ENCODE results near the gene C16orf74. TPM values are rescaled to one million over a fixed set of nuclear protein-coding genes. Genes with fewer than 3 reads are reported as not detected.

Gene C16orf74
- total and polyA plus RNA-seq, 2 experiments from 2014 or later, result 5.3 to 7.8 TPM

GRCh38 chr16:85680352-85680944 is 70.4 kb downstream of the C16orf74 start:
- Histone ChIP-seq H3K9me3 (ENCODE audit: low read depth) (no peaks in the 10 kb centered on the region), H2AFZ (no peak overlapping the region), H3K27me3 (no peaks in the 10 kb centered on the region), H3K27ac (no peak overlapping the region), H4K20me1 (ENCODE audit: insufficient read depth, poor library complexity, severe bottlenecking) (no peaks in the 10 kb centered on the region), H3K4me2 (no peak overlapping the region), H3K4me3 (no peak overlapping the region), H3K79me2 (no peaks in the 10 kb centered on the region), H3K9me2 (replicated peaks; ENCODE audit: insufficient read depth) (no peaks in the 10 kb centered on the region), H3K4me1 (ENCODE audit: insufficient read depth) (peaks cover 6% of the 10 kb centered on the region), H3K36me3 (replicated peaks; ENCODE audit: insufficient read depth, low read depth) (no peaks in the 10 kb centered on the region)
- 94% methylated on average over 6 of the region's 6 CpGs for WGBS (ENCODE audit: low lambda C conversion rate, missing lambda C conversion rate)
- DNase-seq (ENCODE audit: low spot score), result no peak
- TF ChIP-seq, protein P1, sequence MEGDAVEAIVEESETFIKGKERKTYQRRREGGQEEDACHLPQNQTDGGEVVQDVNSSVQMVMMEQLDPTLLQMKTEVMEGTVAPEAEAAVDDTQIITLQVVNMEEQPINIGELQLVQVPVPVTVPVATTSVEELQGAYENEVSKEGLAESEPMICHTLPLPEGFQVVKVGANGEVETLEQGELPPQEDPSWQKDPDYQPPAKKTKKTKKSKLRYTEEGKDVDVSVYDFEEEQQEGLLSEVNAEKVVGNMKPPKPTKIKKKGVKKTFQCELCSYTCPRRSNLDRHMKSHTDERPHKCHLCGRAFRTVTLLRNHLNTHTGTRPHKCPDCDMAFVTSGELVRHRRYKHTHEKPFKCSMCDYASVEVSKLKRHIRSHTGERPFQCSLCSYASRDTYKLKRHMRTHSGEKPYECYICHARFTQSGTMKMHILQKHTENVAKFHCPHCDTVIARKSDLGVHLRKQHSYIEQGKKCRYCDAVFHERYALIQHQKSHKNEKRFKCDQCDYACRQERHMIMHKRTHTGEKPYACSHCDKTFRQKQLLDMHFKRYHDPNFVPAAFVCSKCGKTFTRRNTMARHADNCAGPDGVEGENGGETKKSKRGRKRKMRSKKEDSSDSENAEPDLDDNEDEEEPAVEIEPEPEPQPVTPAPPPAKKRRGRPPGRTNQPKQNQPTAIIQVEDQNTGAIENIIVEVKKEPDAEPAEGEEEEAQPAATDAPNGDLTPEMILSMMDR (IDR thresholded peaks at IDR 0.05; ENCODE audit: poor library complexity), result no peak
- TF ChIP-seq EZH2phosphoT487 (IDR thresholded peaks at IDR 0.05; ENCODE audit: low read depth, severe bottlenecking, unreplicated experiment) (no peak), EZH2 (IDR thresholded peaks at IDR 0.05; ENCODE audit: borderline replicate concordance) (no peak)

DNA sequence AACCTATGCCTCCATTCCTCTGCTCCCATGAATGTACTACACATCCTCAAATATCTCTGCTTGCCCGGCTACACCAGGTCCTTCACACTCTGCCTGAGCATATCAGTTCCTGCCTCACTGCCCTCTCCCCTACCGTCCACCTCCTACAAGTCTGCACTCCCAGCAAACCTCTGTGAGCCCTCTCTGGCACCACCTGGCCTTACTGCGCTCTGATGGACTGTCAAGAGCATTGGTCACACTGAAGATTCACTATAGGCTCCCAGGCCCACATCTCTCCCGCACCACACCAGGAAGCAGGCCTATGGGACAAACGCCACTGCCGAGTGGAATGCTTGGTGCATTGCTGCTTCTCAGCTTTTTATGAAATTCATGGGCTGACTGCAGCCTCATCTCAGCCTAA is 71.0 kb downstream of the C16orf74 start:
- Histone ChIP-seq H3K79me2 (no peaks in the 10 kb centered on the region), H2AFZ (no peak overlapping the region), H3K9me3 (ENCODE audit: low read depth) (no peaks in the 10 kb centered on the region), H3K4me2 (no peak overlapping the region), H3K4me1 (ENCODE audit: insufficient read depth) (peaks cover 6% of the 10 kb centered on the region), H3K27me3 (no peaks in the 10 kb centered on the region), H4K20me1 (ENCODE audit: insufficient read depth, poor library complexity, severe bottlenecking) (no peaks in the 10 kb centered on the region), H3K9me2 (replicated peaks; ENCODE audit: insufficient read depth) (no peaks in the 10 kb centered on the region), H3K27ac (no peak overlapping the region), H3K4me3 (no peak overlapping the region), H3K36me3 (replicated peaks; ENCODE audit: insufficient read depth, low read depth) (no peaks in the 10 kb centered on the region)
- TF ChIP-seq, protein P1 (IDR thresholded peaks at IDR 0.05; ENCODE audit: poor library complexity), result no peak
- TF ChIP-seq EZH2phosphoT487 (IDR thresholded peaks at IDR 0.05; ENCODE audit: low read depth, severe bottlenecking, unreplicated experiment) (no peak), EZH2 (IDR thresholded peaks at IDR 0.05; ENCODE audit: borderline replicate concordance) (no peak)
- DNase-seq (ENCODE audit: low spot score), result no peak
- 95% methylated on average over 6 of the region's 6 CpGs for WGBS (ENCODE audit: low lambda C conversion rate, missing lambda C conversion rate)

- Histone ChIP-seq H4K20me1 (ENCODE audit: insufficient read depth, poor library complexity, severe bottlenecking) (peaks cover 7% of the 10 kb centered on the region), H3K27ac (peak overlapping the region; percentile 70)
Measured at GRCh38 chr16:85678821-85679220, 72.1 kb downstream of the C16orf74 start.

More at GRCh38 chr16:85678821-85679220, 72.1 kb downstream of the C16orf74 start:
- no peaks in the 10 kb centered on the region for H3K9me2 ChIP-seq (replicated peaks; ENCODE audit: insufficient read depth)
- H3K79me2 ChIP-seq, result no peaks in the 10 kb centered on the region
- DNase-seq (ENCODE audit: low spot score), result peak; percentile 65
- WGBS (ENCODE audit: low lambda C conversion rate, missing lambda C conversion rate), result 72% methylated on average over 5 of the region's 5 CpGs
- no peaks in the 10 kb centered on the region for H3K9me3 ChIP-seq (ENCODE audit: low read depth)
- H3K4me2 ChIP-seq, result peak overlapping the region; percentile 34
- H3K27me3 ChIP-seq, result no peaks in the 10 kb centered on the region
- H2AFZ ChIP-seq, result no peak overlapping the region
- TF ChIP-seq EZH2 (IDR thresholded peaks at IDR 0.05; ENCODE audit: borderline replicate concordance) (no peak), EZH2phosphoT487 (IDR thresholded peaks at IDR 0.05; ENCODE audit: low read depth, severe bottlenecking, unreplicated experiment) (no peak)
- TF ChIP-seq, protein P1 (IDR thresholded peaks at IDR 0.05; ENCODE audit: poor library complexity), result no peak
- H3K4me3 ChIP-seq, result no peak overlapping the region
- H3K4me1 ChIP-seq (ENCODE audit: insufficient read depth), result peaks cover 6% of the 10 kb centered on the region
- no peaks in the 10 kb centered on the region for H3K36me3 ChIP-seq (replicated peaks; ENCODE audit: insufficient read depth, low read depth)
